BLaER1 (cell line): ENCODE results near the gene DNER.
"Not testable (repeated sequence)": the region's sequence is repeated elsewhere in the genome, so short reads cannot be mapped to it uniquely, and the experiment has no call there.

Experiments
- H3K27ac ChIP-seq: shearing (Covaris generic); formaldehyde crosslinking; 2 replicates; pipeline ENCODE4 v1.8.1; 2022
- H3K27me3 ChIP-seq: shearing (Covaris generic); formaldehyde crosslinking; 2 replicates; pipeline ENCODE4 v1.8.1; 2022
- H3K36me3 ChIP-seq: shearing (Covaris generic); formaldehyde crosslinking; 2 replicates; pipeline ENCODE4 v1.8.1; 2022
- H3K4me1 ChIP-seq: shearing (Covaris generic); formaldehyde crosslinking; 2 replicates; pipeline ENCODE4 v1.8.1; 2022
- H3K4me2 ChIP-seq: shearing (Covaris generic); formaldehyde crosslinking; 2 replicates; pipeline ENCODE4 v1.8.1; 2022
- H3K4me3 ChIP-seq: shearing (Covaris generic); formaldehyde crosslinking; 2 replicates; pipeline ENCODE4 v1.8.1; 2022
- H3K9ac ChIP-seq: shearing (Covaris generic); formaldehyde crosslinking; 2 replicates; pipeline ENCODE4 v1.8.1; 2022
- H3K9me3 ChIP-seq: shearing (Covaris generic); formaldehyde crosslinking; 2 replicates; pipeline ENCODE4 v1.8.1; 2022
- H4K20me1 ChIP-seq: shearing (Covaris generic); formaldehyde crosslinking; 2 replicates; pipeline ENCODE4 v1.8.1; 2022
- Cebpa-rat ChIP-seq: shearing (Covaris generic); IDR thresholded peaks from 2 replicates; pipeline ENCODE4 v1.8.1; 2022

Gene DNER

GRCh38 chr2:229715895-229716507 lies 1.6 kb upstream of the DNER start:
- Histone ChIP-seq H3K27ac (no peak overlapping the region), H3K27me3 (peaks cover 38% of the 10 kb centered on the region), H3K4me2 (no peak overlapping the region), H3K36me3 (no peaks in the 10 kb centered on the region), H4K20me1 (peaks cover 25% of the 10 kb centered on the region), H3K9ac (no peak overlapping the region), H3K9me3 (no peaks in the 10 kb centered on the region; the same call in 1 of the 2 replicates), H3K4me3 (no peak overlapping the region), H3K4me1 (peaks cover 9% of the 10 kb centered on the region)
- no peak for TF ChIP-seq Cebpa-rat

- no peak for TF ChIP-seq Cebpa-rat
- peaks cover 38% of the 10 kb centered on the region for H3K27me3 ChIP-seq
Measured at GRCh38 chr2:229714736-229715541, 584 bp upstream of the DNER start.

GRCh38 chr2:229713371-229714079 lies 830 bp downstream of the DNER start:
- no peak for TF ChIP-seq Cebpa-rat
- H3K4me2 ChIP-seq = peak overlapping the region; percentile 100
- H3K36me3 ChIP-seq = no peaks in the 10 kb centered on the region
- H3K27me3 ChIP-seq = peaks cover 38% of the 10 kb centered on the region
- no peak overlapping the region for H3K27ac ChIP-seq
- H3K4me3 ChIP-seq = peak overlapping the region; percentile 75
- peaks cover 12% of the 10 kb centered on the region for H3K4me1 ChIP-seq
- no peaks in the 10 kb centered on the region; the same call in 1 of the 2 replicates for H3K9me3 ChIP-seq
- peaks cover 25% of the 10 kb centered on the region for H4K20me1 ChIP-seq
- 0 out of 2 replicates have a peak overlapping the region, but pooled peaks have one; percentile 50 for H3K9ac ChIP-seq

More at GRCh38 chr2:229714736-229715541, 584 bp upstream of the DNER start:
- H3K9ac ChIP-seq = no peak overlapping the region
- peak overlapping the region; percentile 75 for H3K4me3 ChIP-seq
- H3K27ac ChIP-seq = no peak overlapping the region
- no peaks in the 10 kb centered on the region for H3K36me3 ChIP-seq
- H3K4me2 ChIP-seq = peak overlapping the region; percentile 100
- peaks cover 9% of the 10 kb centered on the region for H3K4me1 ChIP-seq
- H3K9me3 ChIP-seq = no peaks in the 10 kb centered on the region; the same call in 1 of the 2 replicates
- H4K20me1 ChIP-seq = peaks cover 25% of the 10 kb centered on the region

- no peak overlapping the region for H3K4me2 ChIP-seq
- H3K4me3 ChIP-seq = no peak overlapping the region
- H3K27me3 ChIP-seq = peaks cover 38% of the 10 kb centered on the region
- H3K9me3 ChIP-seq = no peaks in the 10 kb centered on the region; the same call in 1 of the 2 replicates
- H3K36me3 ChIP-seq = no peaks in the 10 kb centered on the region
- TF ChIP-seq Cebpa-rat = no peak
- H3K9ac ChIP-seq = no peak overlapping the region
- peaks cover 25% of the 10 kb centered on the region for H4K20me1 ChIP-seq
- H3K27ac ChIP-seq = no peak overlapping the region
- H3K4me1 ChIP-seq = peaks cover 18% of the 10 kb centered on the region
Measured at GRCh38 chr2:229712136-229712535, 2.2 kb downstream of the DNER start.

- Histone ChIP-seq H3K4me1 (peaks cover 9% of the 10 kb centered on the region), H3K27me3 (peaks cover 14% of the 10 kb centered on the region), H3K9ac (no peak overlapping the region), H3K4me3 (no peak overlapping the region), H3K27ac (no peak overlapping the region), H4K20me1 (peaks cover 3% of the 10 kb centered on the region; the same call in 1 of the 2 replicates), H3K4me2 (peak overlapping the region; percentile 47), H3K9me3 (no peaks in the 10 kb centered on the region; the same call in 1 of the 2 replicates), H3K36me3 (no peaks in the 10 kb centered on the region)
- TF ChIP-seq Cebpa-rat = no peak
Measured at GRCh38 chr2:229708335-229708734, 6.0 kb downstream of the DNER start.

GRCh38 chr2:229703909-229704630 lies 10.3 kb downstream of the DNER start:
- H3K4me2 ChIP-seq = no peak overlapping the region

GRCh38 chr2:229701716-229702115 lies 12.6 kb downstream of the DNER start:
- Histone ChIP-seq H3K4me2 (no peak overlapping the region), H3K27ac (no peak overlapping the region), H3K4me3 (no peak overlapping the region), H3K4me1 (no peaks in the 10 kb centered on the region), H3K27me3 (no peaks in the 10 kb centered on the region), H3K9me3 (no peaks in the 10 kb centered on the region), H4K20me1 (no peaks in the 10 kb centered on the region), H3K36me3 (no peaks in the 10 kb centered on the region), H3K9ac (no peak overlapping the region)
- no peak for TF ChIP-seq Cebpa-rat

More at GRCh38 chr2:229703909-229704630, 10.3 kb downstream of the DNER start:
- Histone ChIP-seq H3K4me1 (peaks cover 9% of the 10 kb centered on the region), H3K4me3 (no peak overlapping the region), H3K9ac (no peak overlapping the region), H4K20me1 (no peaks in the 10 kb centered on the region), H3K27me3 (no peaks in the 10 kb centered on the region), H3K36me3 (no peaks in the 10 kb centered on the region), H3K9me3 (no peaks in the 10 kb centered on the region), H3K27ac (no peak overlapping the region)
- no peak for TF ChIP-seq Cebpa-rat

GRCh38 chr2:229701062-229701461 lies 13.3 kb downstream of the DNER start:
- Histone ChIP-seq H3K4me2 (no peak overlapping the region), H4K20me1 (no peaks in the 10 kb centered on the region), H3K27me3 (no peaks in the 10 kb centered on the region), H3K36me3 (no peaks in the 10 kb centered on the region), H3K4me3 (no peak overlapping the region), H3K9me3 (no peaks in the 10 kb centered on the region), H3K4me1 (no peaks in the 10 kb centered on the region), H3K9ac (no peak overlapping the region), H3K27ac (no peak overlapping the region)
- no peak for TF ChIP-seq Cebpa-rat

GRCh38 chr2:229695961-229696360 lies 18.4 kb downstream of the DNER start:
- TF ChIP-seq Cebpa-rat = no peak
- no peaks in the 10 kb centered on the region for H3K4me1 ChIP-seq
- no peaks in the 10 kb centered on the region for H4K20me1 ChIP-seq
- H3K27me3 ChIP-seq = no peaks in the 10 kb centered on the region
- H3K4me3 ChIP-seq = no peak overlapping the region
- H3K36me3 ChIP-seq = no peaks in the 10 kb centered on the region
- H3K4me2 ChIP-seq = no peak overlapping the region
- H3K9ac ChIP-seq = no peak overlapping the region
- no peaks in the 10 kb centered on the region for H3K9me3 ChIP-seq
- no peak overlapping the region for H3K27ac ChIP-seq

GRCh38 chr2:229693845-229694244 lies 20.5 kb downstream of the DNER start:
- not testable (repeated sequence) for H3K4me1 ChIP-seq, H3K27ac ChIP-seq, H3K27me3 ChIP-seq, H3K4me3 ChIP-seq, H3K36me3 ChIP-seq, H3K4me2 ChIP-seq, H3K9me3 ChIP-seq, H3K9ac ChIP-seq, H4K20me1 ChIP-seq
